ENCODE results near the gene ANGPTL2. TPM values are rescaled to one million over a fixed set of nuclear protein-coding genes. Genes with fewer than 3 reads are reported as not detected.
"Not testable (repeated sequence)": the region's sequence is repeated elsewhere in the genome, so short reads cannot be mapped to it uniquely, and the experiment has no call there.

The ANGPTL2 gene
- total and polyA plus RNA-seq, 9 of the 15 experiments (the other 6 are each of a cell fraction or from before 2014, with no cell fraction given) = not detected

- ATAC-seq; H3K4me3 ChIP-seq; H3K9ac ChIP-seq (ENCODE audit: insufficient read depth in 1 of 2, low read depth in 2 of 2, low read length in 2 of 2); H3K79me2 ChIP-seq (ENCODE audit: control insufficient read depth, insufficient read depth, low read length); H2AFZ ChIP-seq (ENCODE audit: low read depth, low read length); H3K4me2 ChIP-seq (ENCODE audit: insufficient read depth, low read length); H3K9me1 ChIP-seq (ENCODE audit: control insufficient read depth, insufficient read depth, low read length); DNase-seq (ENCODE audit: extremely low read depth in 1 of 4, low spot score in 3 of 4); H3K36me3 ChIP-seq (ENCODE audit: control insufficient read depth, insufficient read depth, low read length); in situ Hi-C loops (cut with MboI); H3K9me3 ChIP-seq (replicated peaks; ENCODE audit: control insufficient read depth, insufficient read depth, low read depth, low read length); H3K27me3 ChIP-seq (ENCODE audit: control insufficient read depth in 2 of 2, insufficient read depth in 2 of 2, low read length in 2 of 2); H4K20me1 ChIP-seq (replicated peaks; ENCODE audit: control insufficient read depth, insufficient read depth, low read length); intact Hi-C loops (cut with micrococcal nuclease); H3K27ac ChIP-seq (ENCODE audit: extremely low read depth, low read depth, low read length); BruUV-seq (replicated peaks); FAIRE-seq; CTCF ChIA-PET (ENCODE audit: low intra/inter-chr PET ratio): not testable (repeated sequence)
- 69% methylated on average over 9 of the region's 9 CpGs for WGBS (ENCODE audit: insufficient coverage, low coverage, missing lambda C conversion rate)
- H3K4me1 ChIP-seq (replicated peaks in 1 of 2; ENCODE audit: control insufficient read depth in 2 of 2, insufficient read depth in 2 of 2, low read length in 2 of 2) = peaks cover 13 to 24% of the 10 kb centered on the region in 2 experiments; a peak in 3 of 5 replicates
- POLR2A ChIA-PET = interaction anchor here (0.6 kb wide), 1 partner anchor 10 kb away, joined by 3 read pairs; no protein-coding TSS in a partner anchor
Observed at GRCh38 chr9:127171348-127171747, 48.9 kb upstream of the ANGPTL2 start.

- ChIA-PET CTCF (ENCODE audit: low intra/inter-chr PET ratio) (no interaction called here), POLR2A (interaction anchor here (1.5 kb wide), 1 partner anchor 17 kb away, joined by 3 read pairs; no protein-coding TSS in a partner anchor)
- Histone ChIP-seq H4K20me1 (replicated peaks; ENCODE audit: control insufficient read depth, insufficient read depth, low read length) (0 out of 2 replicates have a peak, but pooled peaks cover 3% of the 10 kb centered on the region), H3K79me2 (ENCODE audit: control insufficient read depth, insufficient read depth, low read length) (no peaks in the 10 kb centered on the region), H3K27me3 (ENCODE audit: control insufficient read depth in 2 of 2, insufficient read depth in 2 of 2, low read length in 2 of 2) (peaks cover 0 to 4% of the 10 kb centered on the region in 2 experiments; a peak in 1 of 5 replicates), H3K4me3 (no peak overlapping the region), H2AFZ (ENCODE audit: low read depth, low read length) (no peak overlapping the region), H3K36me3 (ENCODE audit: control insufficient read depth, insufficient read depth, low read length) (no peaks in the 10 kb centered on the region), H3K27ac (ENCODE audit: extremely low read depth, low read depth, low read length) (no peak overlapping the region), H3K4me2 (ENCODE audit: insufficient read depth, low read length) (no peak overlapping the region), H3K9me1 (ENCODE audit: control insufficient read depth, insufficient read depth, low read length) (no peaks in the 10 kb centered on the region), H3K9ac (ENCODE audit: insufficient read depth in 1 of 2, low read depth in 2 of 2, low read length in 2 of 2) (no peak overlapping the region), H3K4me1 (replicated peaks in 1 of 2; ENCODE audit: control insufficient read depth in 2 of 2, insufficient read depth in 2 of 2, low read length in 2 of 2) (peaks cover 13 to 26% of the 10 kb centered on the region in 2 experiments; a peak in 3 of 5 replicates), H3K9me3 (replicated peaks; ENCODE audit: control insufficient read depth, insufficient read depth, low read depth, low read length) (no peaks in the 10 kb centered on the region)
- in situ Hi-C loops (cut with MboI) (no loop called here), intact Hi-C loops (cut with micrococcal nuclease) (no loop called here)
- no peak for ATAC-seq
- BruUV-seq (replicated peaks) = no TSS peak
- DNase-seq (ENCODE audit: extremely low read depth in 1 of 4, low spot score in 3 of 4) = no peak
- WGBS (ENCODE audit: insufficient coverage, low coverage, missing lambda C conversion rate) = 35% methylated on average over 2 of the region's 2 CpGs
- FAIRE-seq = peak; percentile 54
- TF ChIP-seq RNF219 (CRISPR knock-in tag; IDR thresholded peaks at IDR 0.05) = no peak
- no peak for TF ChIP-seq REST (IDR thresholded peaks at IDR 0.05; ENCODE audit: borderline replicate concordance)
- no peak for TF ChIP-seq REST (CRISPR knock-in tag; IDR thresholded peaks at IDR 0.05; ENCODE audit: low read depth)
- no peak for TF ChIP-seq GATAD2A (IDR thresholded peaks at IDR 0.05)
- TF ChIP-seq NFATC3 (IDR thresholded peaks at IDR 0.05) = no peak
- TF ChIP-seq ZFP30 (CRISPR knock-in tag; IDR thresholded peaks at IDR 0.05; ENCODE audit: borderline replicate concordance) = no peak
Observed at GRCh38 chr9:127170652-127171051, 48.2 kb upstream of the ANGPTL2 start.

Data from K562 (cell line).